HuH-7.5 (cell line): Measurements from ENCODE around the gene KMT2B.

Source experiments
- DNase-seq: peaks from one replicate; pipeline ENCODE4 v3.0.0; 2011; ENCODE audit warnings: low spot score

KMT2B gene

GRCh38 chr19:35727053-35727955 is 9.5 kb downstream of the KMT2B start:
- DNase-seq: no peak

GRCh38 chr19:35727956-35728706 is 10.3 kb downstream of the KMT2B start:
- no peak for DNase-seq

- DNase-seq: no peak
These were observed 11.2 kb downstream of the KMT2B start for GRCh38 chr19:35729021-35729420.

- no peak for DNase-seq
These were observed 12.0 kb downstream of the KMT2B start for GRCh38 chr19:35729763-35730162.

GRCh38 chr19:35730326-35730725 is 12.5 kb downstream of the KMT2B start:
- DNase-seq: no peak

GRCh38 chr19:35731353-35731752 is 13.6 kb downstream of the KMT2B start:
- DNase-seq: no peak

- DNase-seq: no peak
These were observed 14.1 kb downstream of the KMT2B start for GRCh38 chr19:35731779-35732405.

- DNase-seq: no peak
These were observed 14.9 kb downstream of the KMT2B start for GRCh38 chr19:35732540-35733179.

- DNase-seq: no peak
These were observed 15.7 kb downstream of the KMT2B start for GRCh38 chr19:35733180-35734125.

DNA sequence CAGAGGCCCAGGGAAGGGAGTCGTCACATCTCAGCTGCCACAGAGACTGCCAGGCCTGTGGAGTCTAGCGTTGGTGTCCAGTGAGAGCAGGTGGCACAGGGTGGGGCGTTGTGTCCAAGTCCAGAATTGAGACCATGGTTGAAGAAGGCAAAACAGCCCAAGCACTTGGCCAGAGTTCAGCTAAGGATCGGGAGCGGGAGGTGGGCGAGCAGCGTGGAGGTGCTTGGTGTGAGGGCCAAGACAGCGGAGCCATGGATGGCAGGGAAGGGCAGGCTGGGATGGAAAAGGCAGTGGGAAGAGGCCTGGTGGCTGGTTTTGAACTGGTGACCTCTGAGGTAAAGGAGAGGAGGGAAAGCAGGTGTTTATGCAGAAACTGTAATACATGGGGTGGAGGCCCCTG is 16.5 kb downstream of the KMT2B start:
- no peak for DNase-seq

GRCh38 chr19:35734889-35735288 is 17.1 kb downstream of the KMT2B start:
- DNase-seq: no peak

- DNase-seq: no peak
These were observed 19.4 kb downstream of the KMT2B start for GRCh38 chr19:35736913-35737886.

- no peak for DNase-seq
These were observed 20.5 kb downstream of the KMT2B start for GRCh38 chr19:35738021-35738886.

- no peak for DNase-seq
These were observed 21.1 kb downstream of the KMT2B start for GRCh38 chr19:35738887-35739229.

GRCh38 chr19:35739275-35740107 is 21.7 kb downstream of the KMT2B start:
- DNase-seq: no peak

GRCh38 chr19:35740108-35740422 is 22.3 kb downstream of the KMT2B start:
- no peak for DNase-seq

DNA sequence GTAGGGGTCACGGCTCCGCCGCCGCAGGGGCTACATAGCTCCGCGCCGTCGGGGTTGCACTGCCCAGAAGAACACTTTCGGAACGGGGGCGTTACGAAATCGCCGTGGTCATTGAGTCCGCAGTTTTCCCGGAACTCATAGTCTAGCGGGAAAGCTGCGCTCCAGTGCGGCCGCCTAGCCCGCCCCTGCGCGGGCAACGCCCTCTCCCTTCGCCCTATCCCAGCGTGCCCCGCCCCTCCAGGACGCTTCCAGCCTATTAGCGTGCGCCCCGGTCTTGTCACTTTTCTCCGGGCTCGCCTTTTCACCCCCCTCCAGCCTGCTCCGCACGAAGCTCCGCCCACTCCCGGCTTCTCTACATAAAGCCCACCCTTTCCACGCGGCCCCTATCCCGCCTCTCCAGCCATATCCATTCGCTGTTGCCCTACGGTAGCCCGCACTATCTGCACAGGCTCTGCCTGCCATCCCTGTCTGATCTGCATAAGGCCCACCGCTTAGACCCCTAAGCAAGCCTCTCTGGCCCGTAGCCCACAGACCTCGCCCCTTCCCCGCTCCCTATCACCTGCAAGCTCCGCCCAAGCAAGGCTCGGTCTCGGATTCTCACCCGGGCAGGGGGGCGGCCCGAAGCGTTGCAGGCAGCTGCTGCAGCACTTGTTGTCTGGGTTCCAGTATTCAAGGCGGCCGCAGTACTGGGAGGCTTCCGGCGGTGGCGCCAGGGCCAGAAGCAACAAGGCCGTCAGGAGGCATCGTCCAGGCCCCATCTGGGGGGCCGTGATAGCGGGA is 22.8 kb downstream of the KMT2B start:
- DNase-seq: peak; percentile 99

DNA sequence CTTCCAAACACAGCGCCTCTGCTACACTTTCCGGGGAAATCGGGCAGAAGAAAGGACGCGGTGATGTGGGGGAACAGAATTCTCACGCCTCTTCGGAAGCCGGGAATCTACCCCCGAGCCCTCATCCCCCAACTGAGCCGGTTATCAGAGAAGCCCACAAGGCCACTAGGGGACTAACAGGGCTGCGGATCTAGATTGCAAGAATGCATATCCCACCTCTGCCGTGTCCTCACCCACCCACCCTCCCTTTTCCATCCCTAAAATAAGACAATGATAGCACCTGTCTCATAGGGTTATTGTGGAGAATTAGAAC is 23.4 kb downstream of the KMT2B start:
- DNase-seq: no peak
